ENCODE results near the gene ANO2. TPM values are rescaled to one million over a fixed set of nuclear protein-coding genes. Genes with fewer than 3 reads are reported as not detected.
A peak's percentile ranks its signal among the peaks of the same experiment; 100 is the strongest.

Gene ANO2
- total and polyA plus RNA-seq, 2 donors (not counting 3 experiments of a cell fraction or from before 2014, with no cell fraction given) = 15.4 to 65.0 TPM

DNA sequence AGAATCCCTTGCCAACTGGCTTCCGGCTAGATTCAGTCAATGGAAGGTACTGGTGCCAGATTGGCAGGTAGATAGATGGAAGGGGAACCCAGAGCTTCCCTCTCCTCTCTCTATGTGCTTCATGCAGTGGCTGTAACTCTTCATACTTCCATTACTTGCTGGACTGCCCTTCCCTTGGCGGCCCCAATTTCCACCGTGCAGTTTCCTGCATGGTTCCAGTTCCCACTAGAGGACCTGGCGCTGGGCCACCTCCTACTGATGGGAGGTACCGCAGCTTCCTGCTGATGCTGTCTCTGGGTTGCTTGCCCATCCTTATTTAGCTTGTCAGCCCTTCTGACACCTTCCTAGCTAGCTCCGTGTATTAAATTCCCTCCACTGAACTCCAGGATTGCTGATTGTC lies 226.4 kb downstream of the ANO2 start:
- intact Hi-C loops (cut with micrococcal nuclease) = no loop called here
- H3K36me3 ChIP-seq (ENCODE audit: control insufficient read depth in 2 of 2, extremely low read depth in 1 of 2, insufficient read depth in 2 of 2, low read length in 2 of 2) = peaks cover 0 to 2% of the 10 kb centered on the region in 2 experiments
- no peaks in the 10 kb centered on the region for H3K9me3 ChIP-seq (replicated peaks; ENCODE audit: control insufficient read depth, insufficient read depth, low read length)
- H3K4me3 ChIP-seq (replicated peaks in 1 of 3; ENCODE audit: insufficient read depth in 1 of 3, low read depth in 1 of 3, low read length in 3 of 3) = no peak overlapping the region
- no TSS peak for BruUV-seq (replicated peaks)
- H3K9me1 ChIP-seq (replicated peaks; ENCODE audit: control insufficient read depth, extremely low read depth, insufficient read depth, low read length) = no peaks in the 10 kb centered on the region
- H3K27ac ChIP-seq (ENCODE audit: insufficient read depth, low read depth, low read length) = no peak overlapping the region
- POLR2A ChIA-PET = no interaction called here
- H3K79me2 ChIP-seq (ENCODE audit: control insufficient read depth, insufficient read depth, low read length) = no peaks in the 10 kb centered on the region
- no peak overlapping the region for H2AFZ ChIP-seq (ENCODE audit: low read depth, low read length)
- dilution Hi-C loops (cut with MboI; ENCODE audit: extremely low pct_ligation_motif_present, low sequenced_read_pairs) = no loop called here
- H3K4me2 ChIP-seq (ENCODE audit: insufficient read depth, low read length) = no peak overlapping the region
- DNase-seq (ENCODE audit: low read depth, low spot score) (peak; percentile 31), FAIRE-seq (peak; percentile 62)
- TF ChIP-seq POLR2AphosphoS5 (IDR thresholded peaks at IDR 0.05; ENCODE audit: insufficient read depth, low read depth, low read length) = no peak
- no peak for TF ChIP-seq JUN (IDR thresholded peaks at IDR 0.05; ENCODE audit: borderline replicate concordance, insufficient read depth, insufficient read length, low read depth)
- no peak for TF ChIP-seq EZH2 (IDR thresholded peaks at IDR 0.05; ENCODE audit: borderline replicate concordance, low read depth, low read length, severe bottlenecking)
- no peak for TF ChIP-seq POLR2A (IDR thresholded peaks at IDR 0.05; ENCODE audit: low read depth, low read length)
- TF ChIP-seq, protein P1, sequence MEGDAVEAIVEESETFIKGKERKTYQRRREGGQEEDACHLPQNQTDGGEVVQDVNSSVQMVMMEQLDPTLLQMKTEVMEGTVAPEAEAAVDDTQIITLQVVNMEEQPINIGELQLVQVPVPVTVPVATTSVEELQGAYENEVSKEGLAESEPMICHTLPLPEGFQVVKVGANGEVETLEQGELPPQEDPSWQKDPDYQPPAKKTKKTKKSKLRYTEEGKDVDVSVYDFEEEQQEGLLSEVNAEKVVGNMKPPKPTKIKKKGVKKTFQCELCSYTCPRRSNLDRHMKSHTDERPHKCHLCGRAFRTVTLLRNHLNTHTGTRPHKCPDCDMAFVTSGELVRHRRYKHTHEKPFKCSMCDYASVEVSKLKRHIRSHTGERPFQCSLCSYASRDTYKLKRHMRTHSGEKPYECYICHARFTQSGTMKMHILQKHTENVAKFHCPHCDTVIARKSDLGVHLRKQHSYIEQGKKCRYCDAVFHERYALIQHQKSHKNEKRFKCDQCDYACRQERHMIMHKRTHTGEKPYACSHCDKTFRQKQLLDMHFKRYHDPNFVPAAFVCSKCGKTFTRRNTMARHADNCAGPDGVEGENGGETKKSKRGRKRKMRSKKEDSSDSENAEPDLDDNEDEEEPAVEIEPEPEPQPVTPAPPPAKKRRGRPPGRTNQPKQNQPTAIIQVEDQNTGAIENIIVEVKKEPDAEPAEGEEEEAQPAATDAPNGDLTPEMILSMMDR (IDR thresholded peaks at IDR 0.05; ENCODE audit: extremely low read depth in 1 of 2, insufficient read depth in 1 of 2, low read depth in 1 of 2, low read length in 2 of 2) = no peak
- TF ChIP-seq MYC (IDR thresholded peaks at IDR 0.05; ENCODE audit: low read depth, low read length) = no peak
- TF ChIP-seq GATA2 (IDR thresholded peaks at IDR 0.05; ENCODE audit: insufficient read depth, insufficient read length, low read depth, low read length) = no peak
- no peak for TF ChIP-seq FOS (IDR thresholded peaks at IDR 0.05; ENCODE audit: borderline replicate concordance, insufficient read depth, low read length)
- TF ChIP-seq, protein P2, sequence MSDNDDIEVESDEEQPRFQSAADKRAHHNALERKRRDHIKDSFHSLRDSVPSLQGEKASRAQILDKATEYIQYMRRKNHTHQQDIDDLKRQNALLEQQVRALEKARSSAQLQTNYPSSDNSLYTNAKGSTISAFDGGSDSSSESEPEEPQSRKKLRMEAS (IDR thresholded peaks at IDR 0.05; ENCODE audit: insufficient read depth, insufficient read length) = no peak
- H4K20me1 ChIP-seq (replicated peaks; ENCODE audit: control insufficient read depth, extremely low read depth, insufficient read depth, low read length) = peaks cover 2% of the 10 kb centered on the region
- H3K9ac ChIP-seq (replicated peaks; ENCODE audit: extremely low read depth, insufficient read depth, low read length) = no peak overlapping the region
- peaks cover 17% of the 10 kb centered on the region for H3K4me1 ChIP-seq (ENCODE audit: control insufficient read depth, extremely low read depth, insufficient read depth, low read length)
- H3K27me3 ChIP-seq (ENCODE audit: control insufficient read depth in 2 of 2, insufficient read depth in 2 of 2, low read length in 2 of 2) = no peaks in the 10 kb centered on the region
- CTCF ChIA-PET = interaction anchor here (1.7 kb wide), 1 partner anchor 27 kb away, joined by 10 read pairs; no protein-coding TSS in a partner anchor
